AG20443 (cell line): ENCODE results near the gene LMF1.
A peak's percentile ranks its signal among the peaks of the same experiment; 100 is the strongest.
"Not testable (repeated sequence)": the region's sequence is repeated elsewhere in the genome, so short reads cannot be mapped to it uniquely, and the experiment has no call there.

ENCODE experiments used
- DNase-seq: peaks from one replicate; pipeline ENCODE4 v3.0.0; 2012; ENCODE audit warnings: low spot score, mixed read lengths

LMF1 gene

GRCh38 chr16:831571-832413, 139.0 kb downstream of the LMF1 start:
- DNase-seq, result no peak

- DNase-seq, result no peak
Measured at GRCh38 chr16:830871-831570, 139.8 kb downstream of the LMF1 start.

GRCh38 chr16:830107-830870, 140.5 kb downstream of the LMF1 start:
- DNase-seq, result no peak

DNA sequence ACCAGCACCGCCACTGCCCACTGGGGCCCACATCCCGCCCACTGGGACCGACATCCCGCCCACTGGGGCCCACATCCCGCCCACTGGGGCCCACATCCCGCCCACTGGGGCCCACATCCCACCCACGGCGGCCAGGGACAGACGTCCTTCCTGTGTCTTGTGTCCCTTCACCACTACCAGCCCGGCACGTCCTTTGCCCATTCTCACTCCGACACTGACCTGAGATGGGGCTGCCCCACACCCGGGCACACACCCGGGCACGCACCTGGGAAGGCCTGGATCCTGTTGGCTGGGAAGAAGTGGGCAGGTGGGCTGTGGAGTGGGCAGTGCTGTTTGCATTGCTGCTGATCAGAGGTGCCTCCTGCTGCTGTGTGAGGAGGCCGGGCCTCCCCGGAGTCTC, 141.9 kb downstream of the LMF1 start:
- DNase-seq, result no peak

- DNase-seq, result no peak
Measured at GRCh38 chr16:827513-827912, 143.3 kb downstream of the LMF1 start.

DNA sequence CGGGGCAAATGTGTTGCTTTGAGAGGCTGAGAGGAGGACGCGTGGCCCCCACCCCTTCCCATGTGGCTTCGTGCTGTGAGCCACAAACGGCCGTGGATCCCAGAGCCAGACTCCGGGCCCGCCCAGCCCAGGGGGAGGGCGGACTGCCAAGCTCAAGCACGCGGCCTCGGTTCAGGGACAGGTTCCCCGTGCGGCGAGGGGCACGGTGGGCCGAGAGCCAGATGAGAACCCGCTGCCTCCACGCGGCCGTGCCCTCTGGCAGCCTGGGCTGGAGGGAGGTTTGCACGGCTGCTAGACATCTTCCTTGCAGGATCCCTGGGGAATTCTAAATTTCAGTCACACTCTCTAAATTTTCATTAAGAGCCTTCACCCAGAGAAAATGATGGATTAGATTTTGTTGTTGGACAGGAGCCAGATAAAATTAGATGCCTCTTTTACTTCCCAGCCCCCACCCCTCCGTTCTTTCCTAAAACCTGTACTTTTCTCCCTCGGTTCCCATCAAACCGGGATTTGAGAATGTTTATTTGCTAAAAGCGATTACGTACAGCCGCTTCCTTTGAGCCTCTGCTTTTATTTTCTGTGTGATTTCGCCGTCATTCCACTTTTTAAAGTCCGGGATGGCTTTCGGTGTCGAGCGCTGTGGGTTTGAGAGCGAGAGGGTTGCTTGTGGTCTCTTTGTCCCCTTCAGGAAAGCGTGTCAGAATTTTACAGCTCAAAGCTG, 145.3 kb downstream of the LMF1 start:
- DNase-seq, result peak; percentile 82

GRCh38 chr16:824601-825000, 146.2 kb downstream of the LMF1 start:
- no peak for DNase-seq

DNA sequence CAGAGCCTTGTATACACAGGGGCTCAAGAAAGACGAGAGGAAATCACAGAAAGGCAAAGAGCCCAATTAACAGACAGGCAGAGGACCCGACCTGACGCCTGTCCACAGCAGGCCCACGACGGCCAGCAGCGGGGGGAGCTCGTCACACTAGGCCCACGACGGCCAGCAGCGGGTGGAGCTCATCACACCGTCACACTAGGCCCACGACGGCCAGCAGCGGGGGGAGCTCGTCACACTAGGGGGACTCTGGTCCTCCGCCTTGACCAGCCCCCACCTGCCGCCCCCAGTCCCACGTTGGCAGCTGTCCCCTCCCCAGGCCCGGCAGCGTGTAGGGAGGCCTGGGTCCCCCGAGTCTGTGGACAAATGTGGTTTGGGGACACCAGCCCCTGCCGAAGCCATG, 146.6 kb downstream of the LMF1 start:
- DNase-seq, result no peak

GRCh38 chr16:822909-823297, 147.9 kb downstream of the LMF1 start:
- DNase-seq, result no peak

DNA sequence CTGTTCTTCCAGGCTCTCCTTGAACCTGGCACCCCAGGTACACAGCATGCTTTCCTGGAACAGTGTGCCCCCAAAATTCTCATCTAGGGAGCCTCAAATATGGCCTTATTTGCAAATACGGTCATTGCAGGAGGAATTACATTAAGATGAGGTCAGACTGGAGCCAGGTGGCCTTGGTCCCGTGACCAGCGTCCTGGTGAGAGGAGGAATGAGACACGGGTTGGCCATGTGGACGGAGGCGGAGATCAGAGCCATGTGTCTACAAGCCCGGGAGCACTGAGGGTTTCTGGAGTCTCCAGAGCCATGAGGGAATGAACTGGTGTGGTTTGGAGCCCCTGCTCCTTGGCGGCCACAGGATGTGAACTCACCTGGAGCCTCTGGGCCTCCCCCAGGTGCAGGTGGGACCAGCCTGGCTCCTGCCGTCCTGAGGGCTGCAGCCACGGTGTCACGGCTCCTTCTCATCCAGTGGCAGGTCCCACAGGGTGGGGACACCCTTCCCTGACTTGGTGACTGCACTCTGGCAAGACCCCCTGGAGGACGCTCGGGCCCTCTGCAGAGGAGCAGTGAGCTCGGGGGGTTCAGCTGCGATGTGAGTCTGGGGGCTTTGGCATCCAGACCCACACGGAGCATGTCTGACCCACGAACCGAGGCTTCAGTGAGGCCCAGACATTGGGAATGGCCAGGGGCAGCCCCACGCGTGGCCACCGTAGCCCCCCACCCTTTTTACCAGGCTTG, 148.4 kb downstream of the LMF1 start:
- no peak for DNase-seq

DNA sequence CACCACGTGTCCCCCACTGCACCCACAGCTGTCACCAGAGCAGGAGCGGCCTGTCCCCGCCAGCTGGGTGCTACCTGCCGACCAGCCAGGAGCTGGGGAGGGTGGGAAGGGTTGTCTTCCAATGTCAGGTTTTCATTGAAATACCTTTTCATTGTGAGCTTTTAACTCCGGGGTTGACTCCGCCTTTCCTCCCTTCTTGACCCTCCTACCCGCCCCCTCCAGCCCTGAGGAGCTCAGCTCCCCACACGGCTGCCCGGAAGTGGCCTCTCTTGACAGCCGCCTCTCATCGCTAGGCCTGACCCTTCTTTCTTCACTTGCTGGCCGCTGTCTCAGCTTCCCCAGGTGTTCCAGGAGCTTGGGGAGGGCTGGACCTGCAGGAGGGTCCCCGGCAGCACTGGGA, 149.0 kb downstream of the LMF1 start:
- DNase-seq, result no peak

DNA sequence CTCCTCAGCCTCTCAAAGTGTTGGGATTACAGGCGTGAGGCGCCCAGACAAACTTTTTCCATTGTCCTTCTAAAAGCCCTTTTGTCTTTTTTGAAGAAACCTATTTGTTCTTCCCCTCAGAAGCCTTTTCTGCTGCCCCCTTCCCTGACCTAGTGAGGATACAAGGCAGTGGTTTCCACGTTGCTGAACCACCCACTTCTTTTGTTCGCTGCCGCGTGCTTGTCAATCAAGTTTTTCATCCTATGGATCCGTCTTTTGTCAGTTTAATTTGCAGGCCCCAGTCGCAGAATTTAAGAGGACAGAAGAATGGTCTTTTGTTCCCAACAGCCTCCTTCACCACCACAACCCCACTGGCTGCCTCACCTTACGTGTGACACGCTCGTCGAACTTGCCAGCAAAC, 150.0 kb downstream of the LMF1 start:
- DNase-seq, result no peak

DNA sequence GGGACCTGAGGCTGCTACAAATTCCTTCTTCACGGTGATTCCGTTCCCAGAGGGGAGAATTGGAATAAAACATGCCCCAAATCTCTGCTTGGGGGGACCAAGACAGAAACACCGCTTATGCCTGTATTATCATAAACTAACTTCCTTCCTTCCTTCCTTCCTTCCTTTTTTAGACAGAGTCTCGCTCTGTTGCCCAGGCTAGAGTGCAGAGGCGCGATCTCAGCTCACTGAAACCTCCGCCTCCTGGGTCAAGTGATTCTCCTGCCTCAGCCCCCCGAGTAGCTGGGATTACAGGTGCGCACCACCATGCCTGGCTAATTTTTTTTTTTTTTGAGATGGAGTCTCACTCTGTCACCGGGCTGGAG, 150.8 kb downstream of the LMF1 start:
- DNase-seq, result not testable (repeated sequence)

- no peak for DNase-seq
Measured at GRCh38 chr16:819336-820043, 151.3 kb downstream of the LMF1 start.

- no peak for DNase-seq
Measured at GRCh38 chr16:818592-818991, 152.2 kb downstream of the LMF1 start.

GRCh38 chr16:818132-818531, 152.7 kb downstream of the LMF1 start:
- no peak for DNase-seq

DNA sequence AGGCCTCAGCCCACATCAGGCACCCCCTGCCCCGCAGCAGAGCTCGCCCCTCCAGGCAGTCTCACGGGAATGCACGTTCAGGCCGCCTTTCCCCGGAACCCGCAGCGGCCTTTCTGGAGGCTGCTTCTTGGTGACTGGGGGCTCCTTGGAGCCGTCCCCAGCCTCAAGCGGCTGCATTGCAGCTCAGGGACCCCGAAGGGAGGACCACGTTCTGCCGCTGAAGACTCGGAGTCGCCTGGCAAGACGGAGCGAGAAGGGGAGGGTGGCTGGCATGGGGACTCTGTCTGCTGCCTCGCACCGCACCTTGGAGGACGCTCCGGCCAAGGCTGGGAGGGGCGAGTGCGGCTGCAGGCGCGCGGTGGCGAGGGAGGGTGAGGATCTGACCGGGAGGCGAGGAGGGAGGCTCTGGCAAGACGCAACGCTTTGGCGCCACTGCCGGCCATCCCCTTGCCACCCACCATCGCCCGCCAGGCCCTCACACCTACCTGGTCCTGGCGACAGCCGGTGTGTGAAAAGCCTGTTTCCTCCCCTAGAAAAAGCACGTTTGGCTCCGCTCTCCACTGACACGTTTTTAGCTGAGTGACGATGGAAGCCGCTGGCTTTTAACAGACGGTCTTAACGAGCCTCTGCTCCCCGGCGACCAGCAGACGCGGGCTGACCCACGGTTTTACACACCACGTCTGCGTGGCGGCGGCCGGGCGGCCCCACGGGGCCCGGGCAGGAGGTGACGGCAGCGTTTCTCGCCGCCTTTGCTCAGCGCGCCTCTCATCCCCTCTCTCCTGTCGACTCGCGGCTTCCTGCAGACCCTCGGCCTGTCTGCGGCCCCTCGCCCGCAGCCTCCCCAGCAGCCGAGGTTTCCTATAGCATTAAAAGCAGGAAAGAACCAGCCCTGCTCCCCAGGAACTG, 153.5 kb downstream of the LMF1 start:
- no peak for DNase-seq

DNA sequence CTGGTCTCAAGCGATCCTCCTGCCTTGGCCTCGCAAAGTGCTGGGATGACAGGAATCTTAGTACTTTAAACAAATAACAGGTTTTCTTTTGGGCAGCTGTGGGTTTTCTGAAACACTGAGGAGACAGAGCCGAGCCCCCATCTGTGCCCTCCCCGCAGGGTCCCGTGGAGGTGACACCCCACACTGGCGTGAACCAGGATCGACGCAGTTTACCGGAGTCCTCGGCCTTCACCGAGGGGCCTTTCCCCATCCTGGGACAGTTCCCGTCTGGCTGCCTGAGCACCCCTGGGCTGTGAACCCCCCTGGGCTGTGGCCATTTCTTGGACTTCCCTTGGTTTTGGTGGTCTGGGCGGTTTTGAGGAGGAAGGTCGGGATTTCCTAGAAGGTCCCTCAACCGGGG, 154.9 kb downstream of the LMF1 start:
- no peak for DNase-seq

DNA sequence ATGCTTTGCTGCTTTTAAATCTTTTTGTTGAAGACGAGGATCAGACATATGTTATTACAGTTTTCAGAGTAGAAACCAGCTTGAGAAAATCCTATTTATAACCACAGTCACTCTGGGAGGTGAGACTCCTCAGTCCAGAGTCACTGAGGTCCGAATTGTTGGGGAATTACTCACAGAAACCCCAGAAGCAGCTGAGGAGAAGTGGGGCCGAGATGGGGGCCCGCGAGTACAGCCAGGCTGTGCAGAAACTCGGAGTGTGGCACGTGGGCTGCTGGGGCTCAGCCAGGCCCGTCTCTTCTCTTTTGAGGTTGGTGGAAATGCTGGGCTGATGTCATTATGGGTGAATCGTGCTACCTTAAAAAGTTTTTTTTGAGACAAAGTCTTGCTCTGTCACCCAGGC, 155.8 kb downstream of the LMF1 start:
- peak; percentile 71 for DNase-seq

DNA sequence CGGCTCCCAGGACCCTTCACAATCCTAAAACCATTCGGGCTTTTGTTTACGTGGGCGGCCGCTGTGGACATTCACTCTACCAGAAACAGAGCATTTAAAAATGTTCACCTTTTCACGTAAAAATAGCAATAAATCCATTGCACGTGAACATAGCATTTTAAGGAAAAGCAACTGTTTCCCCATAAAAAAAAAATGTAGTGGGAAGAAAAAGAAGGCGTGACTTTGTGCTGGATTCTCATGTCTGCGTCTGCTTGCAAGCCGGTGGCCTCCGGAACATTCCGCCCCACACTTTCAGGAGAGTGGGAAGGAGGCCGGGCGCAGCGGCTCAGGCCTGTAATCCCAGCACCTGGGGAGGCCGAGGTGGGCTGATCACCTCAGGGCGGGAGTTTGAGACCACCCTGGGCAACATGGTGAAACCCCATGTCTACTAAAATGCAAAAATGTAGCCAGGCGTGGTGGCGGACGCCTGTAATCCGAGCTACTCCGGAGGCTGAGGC, 156.8 kb downstream of the LMF1 start:
- DNase-seq, result no peak
